IMR-90 (cell line): ENCODE measurements around the gene ASNSD1. TPM values are rescaled to one million over a fixed set of nuclear protein-coding genes. Genes with fewer than 3 reads are reported as not detected.

Experiments used
- ATAC-seq: fragments of 200-7000 bp; cut with Tn5 transposase; 2 replicates; pipeline ENCODE4 v1.9.1; 2020; ENCODE audit warnings: low read depth, mild to moderate bottlenecking, moderate library complexity
- BruUV-seq: library from RNA; stranded (reverse); fragments of 400-500 nt; replicated peaks from 2 replicates; lab custom pipeline; 2021; lab: Mats Ljungman, UMichigan
- CTCF ChIA-PET: fragments of 300-600 bp; formaldehyde crosslinking; extraction: SDS; loops from one replicate; lab custom pipeline; 2021; ENCODE audit warnings: antibody characterized with exemption; lab: Yijun Ruan, JAX
- POLR2A ChIA-PET: fragments of 300-600 bp; sonication (Branson Sonifier 250); formaldehyde crosslinking; loops from one replicate; lab custom pipeline; 2022; ENCODE audit warnings: antibody characterized with exemption; ENCODE audit not compliant: unreplicated experiment; lab: Charles Lee
- DNase-seq: peaks from one replicate; pipeline ENCODE4 v3.0.0; 2013
- H2AFZ ChIP-seq: replicated peaks from 2 replicates; pipeline ENCODE3; 2013; ENCODE audit warnings: low read length, mild to moderate bottlenecking; ENCODE audit not compliant: poor library complexity
- H2AK5ac ChIP-seq: 2 replicates; pipeline ENCODE4 v1.6.1; 2013; ENCODE audit warnings: low read depth, low read length, inconsistent platforms
- H2AK9ac ChIP-seq: replicated peaks from 2 replicates; pipeline ENCODE3; 2013; ENCODE audit warnings: mild to moderate bottlenecking, low read depth, low read length, moderate library complexity; ENCODE audit not compliant: poor library complexity
- H2BK120ac ChIP-seq: 2 replicates; pipeline ENCODE4 v1.6.1; 2013; ENCODE audit warnings: low read depth, low read length, inconsistent platforms
- H2BK15ac ChIP-seq: 3 replicates; pipeline ENCODE4 v1.6.1; 2013; ENCODE audit warnings: low read depth, low read length, inconsistent platforms
- H2BK20ac ChIP-seq: 2 replicates; pipeline ENCODE4 v1.6.1; 2013; ENCODE audit warnings: low read depth, mild to moderate bottlenecking, inconsistent platforms, low read length, moderate library complexity
- H2BK5ac ChIP-seq: 2 replicates; pipeline ENCODE4 v1.6.1; 2013; ENCODE audit warnings: mild to moderate bottlenecking, low read depth, low read length, inconsistent platforms; ENCODE audit not compliant: poor library complexity, severe bottlenecking
- H3K14ac ChIP-seq: replicated peaks from 2 replicates; pipeline ENCODE4 v1.6.1; 2013; ENCODE audit warnings: low read depth, low read length, inconsistent platforms
- H3K18ac ChIP-seq: 2 replicates; pipeline ENCODE4 v1.6.1; 2013; ENCODE audit warnings: low read depth, low read length, control low read depth
- H3K23ac ChIP-seq: 2 replicates; pipeline ENCODE4 v1.6.1; 2013; ENCODE audit warnings: low read depth, low read length, inconsistent platforms
- H3K27ac ChIP-seq: 2 replicates; pipeline ENCODE4 v1.5.1; 2013; ENCODE audit warnings: mild to moderate bottlenecking, control low read depth, low read length; ENCODE audit not compliant: insufficient read depth
- H3K27me3 ChIP-seq: 2 replicates; pipeline ENCODE4 v1.6.1; 2013; ENCODE audit warnings: low read length; ENCODE audit not compliant: control insufficient read depth, insufficient read depth
- H3K36me3 ChIP-seq: 2 replicates; pipeline ENCODE4 v1.6.1; 2013; ENCODE audit warnings: low read length, mixed read lengths; ENCODE audit not compliant: control insufficient read depth, insufficient read depth
- H3K4ac ChIP-seq: 2 replicates; pipeline ENCODE4 v1.6.1; 2013; ENCODE audit warnings: low read depth, low read length, inconsistent platforms
- H3K4me1 ChIP-seq: 2 replicates; pipeline ENCODE4 v1.6.1; 2013; ENCODE audit warnings: low read length, mixed read lengths; ENCODE audit not compliant: control insufficient read depth, insufficient read depth
- H3K4me2 ChIP-seq: 2 replicates; pipeline ENCODE4 v1.6.1; 2013; ENCODE audit warnings: low read depth, mild to moderate bottlenecking, control low read depth, low read length, moderate library complexity
- H3K4me3 ChIP-seq: 2 replicates; pipeline ENCODE4 v1.5.1; 2013; ENCODE audit warnings: low read depth, mild to moderate bottlenecking, control low read depth, low read length, moderate library complexity; ENCODE audit not compliant: insufficient read depth
- H3K56ac ChIP-seq: 2 replicates; pipeline ENCODE4 v1.6.1; 2013; ENCODE audit warnings: low read length, inconsistent platforms; ENCODE audit not compliant: insufficient read depth; ENCODE audit errors: extremely low read depth
- H3K79me1 ChIP-seq, 2 experiments: 2 replicates each; pipeline ENCODE4 v1.6.1; 2013; ENCODE audit warnings: low read length in 2 of 2, inconsistent platforms in 1 of 2, low read depth in 1 of 2
- H3K9ac ChIP-seq: 2 replicates; pipeline ENCODE4 v1.6.1; 2013; ENCODE audit warnings: low read depth, low read length, control low read depth
- H3K9me1 ChIP-seq: 2 replicates; pipeline ENCODE4 v1.6.1; 2013; ENCODE audit warnings: low read length, inconsistent platforms; ENCODE audit not compliant: insufficient read depth
- H3K9me3 ChIP-seq: 2 replicates; pipeline ENCODE4 v1.6.1; 2013; ENCODE audit warnings: low read length; ENCODE audit not compliant: control insufficient read depth, insufficient read depth
- H4K20me1 ChIP-seq: 2 replicates; pipeline ENCODE4 v1.6.1; 2013; ENCODE audit warnings: low read length, inconsistent platforms; ENCODE audit not compliant: insufficient read depth
- H4K5ac ChIP-seq: 2 replicates; pipeline ENCODE4 v1.6.1; 2013; ENCODE audit warnings: mild to moderate bottlenecking, low read depth, low read length, control low read depth
- H4K8ac ChIP-seq, 2 experiments: 2 replicates each; pipeline ENCODE4 v1.6.1; 2013; ENCODE audit warnings: low read depth in 2 of 2, low read length in 2 of 2, control low read depth in 1 of 2, inconsistent platforms in 1 of 2
- H4K91ac ChIP-seq: 2 replicates; pipeline ENCODE4 v1.6.1; 2013; ENCODE audit warnings: low read depth, low read length, inconsistent platforms; ENCODE audit not compliant: insufficient read depth
- BHLHE40 ChIP-seq: fragments of 150-350 bp; IDR thresholded peaks from 2 replicates; pipeline ENCODE4 v1.6.1; 2016; ENCODE audit warnings: mild to moderate bottlenecking, low read depth, low read length
- CEBPB ChIP-seq: IDR thresholded peaks from 2 replicates; pipeline ENCODE4 v1.6.1; 2012; ENCODE audit warnings: low read depth, low read length, improper control_type of control experiment
- CHD1 ChIP-seq: IDR thresholded peaks from 2 replicates; pipeline ENCODE4 v1.6.1; 2012; ENCODE audit warnings: low read depth, low read length, improper control_type of control experiment
- FOS ChIP-seq: fragments of 150-350 bp; IDR thresholded peaks from 2 replicates; pipeline ENCODE4 v1.6.1; 2016; ENCODE audit warnings: low read depth, low read length
- MAFK ChIP-seq: IDR thresholded peaks from 2 replicates; pipeline ENCODE4 v1.6.1; 2012; ENCODE audit warnings: low read depth, low read length, improper control_type of control experiment
- MAZ ChIP-seq: IDR thresholded peaks from 2 replicates; pipeline ENCODE4 v1.6.1; 2012; ENCODE audit warnings: low read depth, mild to moderate bottlenecking, low read length, improper control_type of control experiment, moderate library complexity, borderline replicate concordance
- MXI1 ChIP-seq: IDR thresholded peaks from 2 replicates; pipeline ENCODE4 v1.6.1; 2012; ENCODE audit warnings: low read depth, mild to moderate bottlenecking, low read length, moderate library complexity, borderline replicate concordance
- NFE2L2 ChIP-seq: fragments of 150-350 bp; IDR thresholded peaks from 2 replicates; pipeline ENCODE4 v1.6.1; 2016; ENCODE audit warnings: low read depth, mild to moderate bottlenecking, low read length
- POLR2A ChIP-seq: IDR thresholded peaks from 2 replicates; pipeline ENCODE4 v1.6.1; 2012; ENCODE audit warnings: mild to moderate bottlenecking, low read depth, low read length
- RAD21 ChIP-seq: IDR thresholded peaks from 2 replicates; pipeline ENCODE4 v1.6.1; 2012; ENCODE audit warnings: low read length, improper control_type of control experiment
- RCOR1 ChIP-seq: IDR thresholded peaks from 2 replicates; pipeline ENCODE4 v1.6.1; 2012; ENCODE audit warnings: mild to moderate bottlenecking, low read length, improper control_type of control experiment; ENCODE audit not compliant: insufficient replicate concordance
- RFX5 ChIP-seq: IDR thresholded peaks from 2 replicates; pipeline ENCODE4 v1.8.0; 2012; ENCODE audit warnings: low read depth, mild to moderate bottlenecking, low read length, moderate library complexity
- SMC3 ChIP-seq: fragments of 150-350 bp; IDR thresholded peaks from 2 replicates; pipeline ENCODE4 v1.6.1; 2016; ENCODE audit warnings: low read depth, mild to moderate bottlenecking, antibody characterized with exemption, low read length, moderate library complexity
- WGBS, 2 experiments: methylation state at CpG; one replicate each; pipeline versions ENCODE4 v1.1.5 to v1.1.7; 2013; ENCODE audit warnings: missing lambda C conversion rate in 2 of 2; ENCODE audit not compliant: insufficient read length in 1 of 2; ENCODE audit errors: extremely low coverage in 2 of 2; 5-methylcytosine and 5-hydroxymethylcytosine counted together
- dilution Hi-C: fragments of 300-500 bp; cut with HindIII; formaldehyde crosslinking; loops from one replicate; pipeline ENCODE4 v1.14.3; 2018; ENCODE audit warnings: low sequenced_read_pairs; ENCODE audit not compliant: unreplicated experiment
- in situ Hi-C: fragments of 300-500 bp; cut with MboI; formaldehyde crosslinking; loops from 3 replicates; pipeline ENCODE4 v1.14.3; 2019; ENCODE audit warnings: low sequenced_read_pairs, inconsistent platforms, mixed read lengths
- intact Hi-C: fragments of 100-400 bp; cut with micrococcal nuclease; formaldehyde crosslinking; loops from 2 replicates; pipeline ENCODE4 v1.10.0; 2022
- polyA plus RNA-seq, 3 experiments: library from polyadenylated mRNA; depleted of rRNA; stranded (reverse); fragments of >200 nt; gene quantifications; 2 replicates each; pipeline ENCODE4 v1.2.3, GENCODE V29; 2012; ENCODE audit warnings: low replicate concordance in 1 of 3
- total RNA-seq: library from RNA; depleted of rRNA; stranded (reverse); fragments of >200 nt; gene quantifications from 2 replicates; pipeline ENCODE4 v1.2.3, GENCODE V29; 2012
- TF ChIP-seq, protein P1 (sequence below): fragments of 150-350 bp; IDR thresholded peaks from 2 replicates; pipeline ENCODE4 v1.6.1; 2017; ENCODE audit warnings: mild to moderate bottlenecking, antibody characterized with exemption, low read length, low read depth
- TF ChIP-seq, protein P2 (sequence below): fragments of 150-350 bp; IDR thresholded peaks from 2 replicates; pipeline ENCODE4 v1.6.1; 2016; ENCODE audit warnings: low read depth, mild to moderate bottlenecking, low read length, moderate library complexity, borderline replicate concordance
- TF ChIP-seq, protein P3 (sequence below): conservative IDR thresholded peaks from 2 replicates; pipeline ENCODE4 v1.5.1; 2012; ENCODE audit warnings: mild to moderate bottlenecking, low read depth, low read length, improper control_type of control experiment

The ASNSD1 gene
- total and polyA plus RNA-seq, 2 of the 4 experiments (the other 2 are of a cell fraction) = 29.1 to 35.7 TPM

DNA sequence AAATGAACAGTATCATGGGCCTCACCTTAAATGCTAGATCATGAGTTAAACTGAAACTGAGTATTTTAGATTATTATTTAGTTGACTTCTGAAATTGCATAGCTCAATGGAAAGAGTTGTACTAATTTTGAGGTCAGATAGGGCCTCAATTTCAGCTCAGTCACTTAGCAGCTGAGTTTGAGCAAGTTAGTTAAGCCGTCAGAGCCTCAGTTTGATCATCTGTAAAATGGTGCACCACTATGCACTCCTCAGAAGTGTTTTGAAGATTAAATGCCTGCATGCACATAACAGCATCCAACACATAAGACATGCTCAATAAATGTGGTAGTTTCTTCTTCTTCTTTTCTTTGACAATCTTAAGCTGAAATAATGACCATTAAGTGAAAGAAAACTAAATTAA lies 38.2 kb upstream of the ASNSD1 start:
- no peak for DNase-seq
- in situ Hi-C loops (no loop called here), intact Hi-C loops (no loop called here), dilution Hi-C loops (no loop called here)
- no peak overlapping the region for H2AFZ ChIP-seq
- ATAC-seq = no peak
- no peak overlapping the region for H4K5ac ChIP-seq
- H3K27ac ChIP-seq = no peak overlapping the region
- H2AK9ac ChIP-seq = no peak overlapping the region
- no peak overlapping the region for H3K4me2 ChIP-seq
- no peak overlapping the region for H3K4ac ChIP-seq
- H2BK15ac ChIP-seq = no peak overlapping the region
- H4K20me1 ChIP-seq = no peaks in the 10 kb centered on the region
- no peak overlapping the region for H3K4me3 ChIP-seq
- H2BK20ac ChIP-seq = no peak overlapping the region
- no CpG with 5 or more reads among the region's 1 CpG for WGBS, 2 experiments
- H3K14ac ChIP-seq = no peak overlapping the region
- BruUV-seq = no TSS peak
- no peak overlapping the region for H2BK5ac ChIP-seq
- H3K27me3 ChIP-seq = no peaks in the 10 kb centered on the region
- no peak overlapping the region for H2BK120ac ChIP-seq
- H3K9me3 ChIP-seq = no peaks in the 10 kb centered on the region
- no peak overlapping the region for H3K23ac ChIP-seq
- no peak overlapping the region for H4K8ac ChIP-seq
- ChIA-PET POLR2A (interaction anchor here (1.1 kb wide), 1 partner anchor 10 kb away, joined by 3 read pairs; no protein-coding TSS in a partner anchor), CTCF (no interaction called here)
- H2AK5ac ChIP-seq = no peak overlapping the region
- no peaks in the 10 kb centered on the region for H3K79me1 ChIP-seq
- H3K18ac ChIP-seq = no peak overlapping the region
- H3K4me1 ChIP-seq = no peaks in the 10 kb centered on the region
- TF ChIP-seq FOS (no peak), RCOR1 (no peak), CHD1 (no peak), RFX5 (no peak), MAZ (no peak), SMC3 (no peak), BHLHE40 (no peak), MXI1 (no peak), RAD21 (no peak), POLR2A (no peak), NFE2L2 (no peak), CEBPB (no peak), MAFK (no peak)
- TF ChIP-seq, protein P1, sequence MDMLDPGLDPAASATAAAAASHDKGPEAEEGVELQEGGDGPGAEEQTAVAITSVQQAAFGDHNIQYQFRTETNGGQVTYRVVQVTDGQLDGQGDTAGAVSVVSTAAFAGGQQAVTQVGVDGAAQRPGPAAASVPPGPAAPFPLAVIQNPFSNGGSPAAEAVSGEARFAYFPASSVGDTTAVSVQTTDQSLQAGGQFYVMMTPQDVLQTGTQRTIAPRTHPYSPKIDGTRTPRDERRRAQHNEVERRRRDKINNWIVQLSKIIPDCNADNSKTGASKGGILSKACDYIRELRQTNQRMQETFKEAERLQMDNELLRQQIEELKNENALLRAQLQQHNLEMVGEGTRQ = no peak
- TF ChIP-seq, protein P2, sequence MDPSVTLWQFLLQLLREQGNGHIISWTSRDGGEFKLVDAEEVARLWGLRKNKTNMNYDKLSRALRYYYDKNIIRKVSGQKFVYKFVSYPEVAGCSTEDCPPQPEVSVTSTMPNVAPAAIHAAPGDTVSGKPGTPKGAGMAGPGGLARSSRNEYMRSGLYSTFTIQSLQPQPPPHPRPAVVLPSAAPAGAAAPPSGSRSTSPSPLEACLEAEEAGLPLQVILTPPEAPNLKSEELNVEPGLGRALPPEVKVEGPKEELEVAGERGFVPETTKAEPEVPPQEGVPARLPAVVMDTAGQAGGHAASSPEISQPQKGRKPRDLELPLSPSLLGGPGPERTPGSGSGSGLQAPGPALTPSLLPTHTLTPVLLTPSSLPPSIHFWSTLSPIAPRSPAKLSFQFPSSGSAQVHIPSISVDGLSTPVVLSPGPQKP = no peak
- TF ChIP-seq, protein P3, sequence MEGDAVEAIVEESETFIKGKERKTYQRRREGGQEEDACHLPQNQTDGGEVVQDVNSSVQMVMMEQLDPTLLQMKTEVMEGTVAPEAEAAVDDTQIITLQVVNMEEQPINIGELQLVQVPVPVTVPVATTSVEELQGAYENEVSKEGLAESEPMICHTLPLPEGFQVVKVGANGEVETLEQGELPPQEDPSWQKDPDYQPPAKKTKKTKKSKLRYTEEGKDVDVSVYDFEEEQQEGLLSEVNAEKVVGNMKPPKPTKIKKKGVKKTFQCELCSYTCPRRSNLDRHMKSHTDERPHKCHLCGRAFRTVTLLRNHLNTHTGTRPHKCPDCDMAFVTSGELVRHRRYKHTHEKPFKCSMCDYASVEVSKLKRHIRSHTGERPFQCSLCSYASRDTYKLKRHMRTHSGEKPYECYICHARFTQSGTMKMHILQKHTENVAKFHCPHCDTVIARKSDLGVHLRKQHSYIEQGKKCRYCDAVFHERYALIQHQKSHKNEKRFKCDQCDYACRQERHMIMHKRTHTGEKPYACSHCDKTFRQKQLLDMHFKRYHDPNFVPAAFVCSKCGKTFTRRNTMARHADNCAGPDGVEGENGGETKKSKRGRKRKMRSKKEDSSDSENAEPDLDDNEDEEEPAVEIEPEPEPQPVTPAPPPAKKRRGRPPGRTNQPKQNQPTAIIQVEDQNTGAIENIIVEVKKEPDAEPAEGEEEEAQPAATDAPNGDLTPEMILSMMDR = no peak
- H4K91ac ChIP-seq = no peak overlapping the region
- no peaks in the 10 kb centered on the region for H3K9me1 ChIP-seq
- H3K9ac ChIP-seq = no peak overlapping the region
- H3K36me3 ChIP-seq = no peaks in the 10 kb centered on the region
- no peak overlapping the region for H3K56ac ChIP-seq
